Hepatocyte (in vitro differentiated cells): Measurements from ENCODE around the gene NCBP3.

Experiments used
- CTCF ChIP-seq: fragments of 200-600 bp; sonication (generic); IDR thresholded peaks from 2 replicates; pipeline ENCODE4 v1.5.1; 2016; ENCODE audit warnings: antibody characterized with exemption, mild to moderate bottlenecking; ENCODE audit not compliant: poor library complexity
- EZH2 ChIP-seq: fragments of 200-600 bp; sonication (generic); IDR thresholded peaks from 2 replicates; pipeline ENCODE4 v1.6.1; 2016; ENCODE audit warnings: antibody characterized with exemption, mild to moderate bottlenecking, borderline replicate concordance
- EZH2phosphoT487 ChIP-seq: fragments of 200-600 bp; sonication (generic); IDR thresholded peaks from one replicate; pipeline ENCODE4 v1.6.1; 2018; ENCODE audit warnings: antibody characterized with exemption, mild to moderate bottlenecking, low read depth, moderate library complexity; ENCODE audit not compliant: unreplicated experiment, severe bottlenecking

- no peak for TF ChIP-seq CTCF
- no peak for TF ChIP-seq EZH2
- no peak for TF ChIP-seq EZH2phosphoT487
Measured at GRCh38 chr17:3771140-3771539, 74.9 kb downstream of the NCBP3 start.
